A673 (cell line): ENCODE measurements around the gene COMMD10. TPM values are rescaled to one million over a fixed set of nuclear protein-coding genes. Genes with fewer than 3 reads are reported as not detected.

ENCODE experiments used
- BruUV-seq: library from RNA; stranded (reverse); fragments of 400-500 nt; replicated peaks from 2 replicates; lab custom pipeline; 2021; lab: Mats Ljungman, UMichigan
- CTCF ChIA-PET: fragments of 300-600 bp; sonication (Branson Sonifier 250); formaldehyde crosslinking; loops from one replicate; lab custom pipeline; 2022; ENCODE audit warnings: antibody characterized with exemption; lab: Charles Lee
- POLR2A ChIA-PET: fragments of 300-600 bp; sonication (Branson Sonifier 250); formaldehyde crosslinking; loops from one replicate; lab custom pipeline; 2022; ENCODE audit warnings: antibody characterized with exemption; ENCODE audit not compliant: low non-redundant PET; lab: Charles Lee
- DNase-seq: peaks from one replicate; pipeline ENCODE4 v3.0.0-alpha.2; 2015; ENCODE audit warnings: low spot score
- H3K27ac ChIP-seq: fragments of 200-600 bp; sonication (generic); 2 replicates; pipeline ENCODE4 v1.5.1; 2016; ENCODE audit warnings: mixed run types, low read depth, mild to moderate bottlenecking, mixed read lengths, antibody characterized with exemption, low read length; ENCODE audit not compliant: poor library complexity, severe bottlenecking
- H3K27me3 ChIP-seq: fragments of 200-600 bp; sonication (generic); replicated peaks from 2 replicates; pipeline ENCODE4 v1.6.1; 2017; ENCODE audit warnings: mixed run types, low read depth, mild to moderate bottlenecking, mixed read lengths, antibody characterized with exemption, low read length; ENCODE audit not compliant: insufficient read depth, poor library complexity
- H3K36me3 ChIP-seq: fragments of 200-600 bp; sonication (generic); 2 replicates; pipeline ENCODE4 v1.6.1; 2016; ENCODE audit warnings: mixed run types, mild to moderate bottlenecking, mixed read lengths, antibody characterized with exemption, low read length; ENCODE audit not compliant: insufficient read depth, poor library complexity, severe bottlenecking
- H3K4me1 ChIP-seq: fragments of 200-600 bp; sonication (generic); 2 replicates; pipeline ENCODE4 v1.6.1; 2017; ENCODE audit warnings: mixed run types, mild to moderate bottlenecking, mixed read lengths, antibody characterized with exemption, low read length; ENCODE audit not compliant: insufficient read depth, poor library complexity, severe bottlenecking
- H3K4me3 ChIP-seq: fragments of 200-600 bp; sonication (generic); 2 replicates; pipeline ENCODE4 v1.5.1; 2016; ENCODE audit warnings: low read depth, mixed run types, mild to moderate bottlenecking, mixed read lengths, low read length; ENCODE audit not compliant: poor library complexity, severe bottlenecking
- H3K9me3 ChIP-seq: fragments of 200-600 bp; sonication (generic); 2 replicates; pipeline ENCODE4 v1.6.1; 2016; ENCODE audit warnings: mixed run types, low read depth, mild to moderate bottlenecking, mixed read lengths, antibody characterized with exemption, low read length; ENCODE audit not compliant: poor library complexity, severe bottlenecking
- CTCF ChIP-seq: fragments of 300-800, 200-600 bp; sonication (generic); conservative IDR thresholded peaks from 2 replicates; pipeline ENCODE4 v1.5.1; 2017; ENCODE audit warnings: low read depth, mild to moderate bottlenecking, antibody characterized with exemption, low read length, moderate library complexity, mixed read lengths
- EZH2 ChIP-seq: fragments of 200-600 bp; sonication (generic); IDR thresholded peaks from 2 replicates; pipeline ENCODE4 v1.6.1; 2017; ENCODE audit warnings: borderline replicate concordance, low read depth, mild to moderate bottlenecking, mixed read lengths, antibody characterized with exemption, low read length; ENCODE audit not compliant: poor library complexity, severe bottlenecking
- intact Hi-C: fragments of 100-400 bp; cut with micrococcal nuclease; formaldehyde crosslinking; loops from one replicate; pipeline ENCODE4 v1.10.0; 2022; ENCODE audit not compliant: unreplicated experiment
- total RNA-seq: library from RNA; stranded (reverse); gene quantifications from 2 replicates; pipeline ENCODE4 v1.2.3, GENCODE V29; 2021

COMMD10 gene
- total RNA-seq, 1 experiment from 2014 or later: 36.5 TPM

- Histone ChIP-seq H3K4me1 (no peaks in the 10 kb centered on the region), H3K27ac (no peak overlapping the region), H3K9me3 (no peaks in the 10 kb centered on the region), H3K27me3 (no peaks in the 10 kb centered on the region), H3K4me3 (no peak overlapping the region), H3K36me3 (no peaks in the 10 kb centered on the region)
- TF ChIP-seq CTCF (no peak), EZH2 (no peak)
- POLR2A ChIA-PET: no interaction called here
- CTCF ChIA-PET: no interaction called here
- BruUV-seq: no TSS peak
- no peak for DNase-seq
- intact Hi-C loops: no loop called here
Observed at GRCh38 chr5:116045821-116046220, 39.0 kb upstream of the COMMD10 start.

GRCh38 chr5:116046261-116046660 is 38.6 kb upstream of the COMMD10 start:
- no peak overlapping the region for H3K4me3 ChIP-seq
- POLR2A ChIA-PET: no interaction called here
- CTCF ChIA-PET: no interaction called here
- DNase-seq: no peak
- intact Hi-C loops: no loop called here
- BruUV-seq: no TSS peak
- no peaks in the 10 kb centered on the region for H3K36me3 ChIP-seq
- no peak overlapping the region for H3K27ac ChIP-seq
- H3K9me3 ChIP-seq: no peaks in the 10 kb centered on the region
- no peak for TF ChIP-seq EZH2
- TF ChIP-seq CTCF: no peak
- H3K4me1 ChIP-seq: no peaks in the 10 kb centered on the region
- no peaks in the 10 kb centered on the region for H3K27me3 ChIP-seq

- no TSS peak for BruUV-seq
- H3K27ac ChIP-seq: no peak overlapping the region
- no peaks in the 10 kb centered on the region for H3K9me3 ChIP-seq
- H3K27me3 ChIP-seq: no peaks in the 10 kb centered on the region
- CTCF ChIA-PET: no interaction called here
- POLR2A ChIA-PET: no interaction called here
- TF ChIP-seq EZH2: no peak
- TF ChIP-seq CTCF: no peak
- intact Hi-C loops: no loop called here
- H3K36me3 ChIP-seq: no peaks in the 10 kb centered on the region
- DNase-seq: no peak
- H3K4me1 ChIP-seq: no peaks in the 10 kb centered on the region
- no peak overlapping the region for H3K4me3 ChIP-seq
Observed at GRCh38 chr5:116046823-116047222, 38.0 kb upstream of the COMMD10 start.
